Stimulated activated CD4-positive, alpha-beta T cell treated with anti-CD3 and anti-CD28 coated beads, TNF-alpha, amount 100 ng/mL, for 24 hours (primary cell): ENCODE results near the gene VPS35.
A peak's percentile ranks its signal among the peaks of the same experiment; 100 is the strongest.
"Not testable (repeated sequence)": the region's sequence is repeated elsewhere in the genome, so short reads cannot be mapped to it uniquely, and the experiment has no call there.

Source experiments
- DNase-seq, 3 experiments: peaks; one replicate each; pipeline ENCODE4 v3.0.0-alpha.2; 2020; ENCODE audit warnings: low read depth in 3 of 3

Gene VPS35

DNA sequence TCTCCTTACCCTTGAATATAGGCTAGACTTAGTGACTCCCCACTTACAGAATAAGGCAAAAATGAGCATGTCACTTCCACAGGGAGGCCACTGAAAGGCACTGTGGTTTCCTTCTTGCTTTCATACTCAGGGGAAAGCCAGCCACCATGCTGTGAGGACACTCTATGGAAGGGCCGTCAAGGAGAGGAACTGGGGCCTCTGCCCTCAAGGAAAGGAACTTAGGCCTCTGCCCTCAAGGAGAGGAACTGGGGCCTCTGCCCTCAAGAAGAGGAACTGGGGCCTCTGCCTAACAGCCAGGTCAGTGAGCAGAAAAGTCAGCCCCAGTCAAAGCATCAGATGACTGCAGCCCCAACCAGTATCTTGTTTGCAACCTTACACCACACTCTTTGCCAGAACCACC is 30.1 kb downstream of the VPS35 start:
- DNase-seq, result peak in 1 of 3 experiments; percentile 11

DNA sequence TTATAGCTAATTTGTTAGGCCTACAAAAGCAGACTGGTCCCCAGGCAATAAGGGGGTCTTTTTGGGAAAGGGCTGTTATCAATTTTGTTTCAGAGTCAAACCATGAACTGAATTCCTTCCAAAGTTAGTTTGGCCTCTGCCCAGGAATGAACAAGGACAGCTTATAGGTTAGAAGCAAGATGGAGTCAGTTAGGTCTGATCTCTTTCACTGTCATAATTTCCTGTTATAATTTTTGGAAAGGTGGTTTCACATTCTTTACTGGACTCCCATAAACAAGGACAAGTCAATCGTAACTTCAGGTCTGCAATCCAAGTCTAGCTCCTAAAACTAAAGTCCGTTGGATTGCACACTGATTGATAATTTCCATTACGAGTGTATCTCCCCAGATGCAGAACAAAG is 37.7 kb downstream of the VPS35 start:
- DNase-seq, result no peak

DNA sequence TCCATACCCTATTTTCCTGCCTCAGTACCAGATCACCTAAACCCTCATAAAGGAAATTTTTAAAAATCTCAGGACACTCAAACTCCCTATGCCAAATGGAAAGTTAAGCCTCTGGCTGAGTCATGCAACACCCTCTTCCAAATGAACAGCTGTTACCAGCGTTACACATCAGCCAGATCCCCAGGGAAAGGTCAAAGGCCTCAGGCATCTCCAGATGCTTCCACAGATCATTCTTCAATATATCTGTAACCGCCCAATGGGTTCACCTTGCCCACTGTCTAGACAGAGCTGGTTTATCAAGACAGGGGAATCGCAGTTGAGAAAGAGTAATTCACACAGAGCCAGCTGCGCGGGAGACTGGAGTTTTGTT is 38.7 kb downstream of the VPS35 start:
- DNase-seq, result no peak

GRCh38 chr16:46649588-46650253 is 39.3 kb downstream of the VPS35 start:
- no peak for DNase-seq

- no peak for DNase-seq
These were observed 40.3 kb downstream of the VPS35 start for GRCh38 chr16:46648656-46649055.

DNA sequence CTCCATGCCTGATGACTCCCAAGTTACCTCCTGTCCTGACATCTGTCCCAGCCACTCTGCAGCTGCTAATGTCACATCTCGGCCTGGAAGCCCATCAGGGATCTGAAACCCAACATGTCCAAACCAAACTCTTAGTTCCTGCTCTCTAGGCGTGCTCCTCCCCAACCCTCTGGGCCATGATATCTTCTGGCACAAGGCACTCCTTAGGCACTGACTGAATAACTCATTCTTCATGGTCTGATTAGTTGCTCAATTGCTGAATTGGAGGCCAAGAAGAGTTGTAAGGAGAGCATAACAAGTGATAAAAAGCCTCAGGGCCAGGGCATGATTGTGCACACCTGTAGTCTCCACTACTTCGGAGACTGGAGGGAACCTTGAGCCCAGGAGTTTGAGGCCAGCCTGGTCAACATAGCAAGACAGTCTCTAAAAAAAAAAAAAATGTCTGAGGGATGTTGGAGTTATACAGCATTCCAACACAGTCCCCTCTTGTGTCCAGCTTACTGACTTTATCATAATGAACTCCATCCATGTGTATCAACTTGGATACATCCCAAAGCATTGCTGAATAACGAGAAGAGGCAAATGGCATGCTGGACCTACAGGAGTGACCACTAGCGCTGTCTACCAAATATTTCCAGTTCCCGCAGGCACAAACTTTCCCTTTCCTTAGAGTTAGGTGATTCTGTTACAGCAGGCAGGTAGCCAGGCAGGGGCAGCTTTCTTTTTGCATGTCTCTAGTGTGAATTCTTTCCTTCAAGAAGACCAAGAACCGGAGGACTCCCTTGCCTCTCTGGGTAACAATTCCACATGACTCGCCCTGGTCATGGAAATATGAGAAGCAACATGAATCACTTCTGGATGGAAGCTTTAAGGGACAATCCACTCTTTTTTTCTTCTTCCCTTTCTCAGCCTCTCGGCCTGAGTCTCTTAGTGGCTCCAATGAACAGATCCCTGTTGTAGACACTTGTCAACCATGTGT is 49.7 kb downstream of the VPS35 start:
- DNase-seq, result no peak

DNA sequence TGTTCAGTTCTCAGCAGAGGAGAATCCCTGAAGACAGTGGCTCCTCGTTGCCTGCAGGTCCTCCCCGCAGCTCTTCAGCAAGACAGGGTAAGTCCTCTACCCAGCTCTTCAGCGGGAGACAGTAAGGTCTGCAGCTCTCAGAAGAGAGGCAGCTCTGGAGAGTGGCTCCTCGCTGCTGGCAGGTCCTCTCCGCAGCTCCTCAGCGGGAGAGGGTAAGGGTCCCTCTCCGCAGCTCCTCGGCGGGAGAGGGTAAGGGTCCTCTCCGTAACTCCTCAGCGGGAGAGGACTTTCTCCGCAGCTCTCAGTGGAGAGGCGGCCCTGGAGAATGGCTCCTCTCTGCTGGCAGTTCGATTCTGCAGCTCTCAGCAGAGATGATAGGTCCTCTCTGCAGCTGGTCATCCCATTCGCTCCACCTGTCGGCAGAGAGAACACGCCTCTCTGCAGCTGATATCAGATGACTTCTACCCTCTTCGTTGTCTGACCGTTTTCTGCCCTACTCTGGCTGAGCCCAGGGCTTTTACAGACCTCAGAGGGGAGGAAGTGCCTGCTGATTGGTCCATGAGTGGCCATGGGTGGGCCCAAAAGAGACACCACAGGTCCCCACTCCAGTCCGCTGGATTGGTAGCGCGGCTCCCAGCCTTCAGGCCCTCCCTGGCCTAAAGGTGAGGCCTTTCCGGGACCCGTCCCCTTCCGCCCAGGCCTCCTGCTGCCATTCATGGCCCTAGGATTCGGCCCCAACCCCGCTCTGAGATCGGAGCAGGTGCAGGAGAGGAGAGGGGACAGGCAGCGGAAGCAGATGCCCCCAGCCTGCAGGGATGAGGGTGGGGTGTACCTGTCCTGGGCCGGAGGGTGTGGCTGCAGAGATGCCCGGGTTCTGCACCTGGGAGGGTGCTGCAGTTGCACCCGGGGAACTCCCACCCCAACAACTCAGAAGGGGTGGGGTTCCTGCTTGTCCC is 55.9 kb downstream of the VPS35 start:
- DNase-seq, result no peak

GRCh38 chr16:46629331-46630219 is 59.4 kb downstream of the VPS35 start:
- no peak for DNase-seq

DNA sequence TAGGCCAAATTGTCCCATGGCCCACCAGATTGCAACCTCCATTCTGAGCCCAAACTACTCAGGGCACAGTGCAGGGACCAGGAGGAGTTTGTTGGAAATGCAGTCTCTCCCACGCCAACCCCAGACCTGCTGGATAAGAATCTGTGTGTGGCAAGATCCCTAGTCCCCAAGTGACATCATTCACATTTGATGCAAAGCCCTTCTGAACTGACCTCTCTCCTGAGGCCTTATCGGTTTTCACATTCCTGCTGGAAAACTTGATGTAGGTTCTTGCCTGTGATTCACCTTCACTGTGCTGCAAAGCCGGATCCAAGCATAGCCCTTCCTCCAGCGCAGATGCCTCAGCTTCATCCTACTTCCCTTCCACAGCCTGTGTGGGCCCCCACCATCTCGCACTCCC is 61.2 kb downstream of the VPS35 start:
- DNase-seq, result no peak

GRCh38 chr16:46626681-46627080 is 62.3 kb downstream of the VPS35 start:
- not testable (repeated sequence) for DNase-seq

DNA sequence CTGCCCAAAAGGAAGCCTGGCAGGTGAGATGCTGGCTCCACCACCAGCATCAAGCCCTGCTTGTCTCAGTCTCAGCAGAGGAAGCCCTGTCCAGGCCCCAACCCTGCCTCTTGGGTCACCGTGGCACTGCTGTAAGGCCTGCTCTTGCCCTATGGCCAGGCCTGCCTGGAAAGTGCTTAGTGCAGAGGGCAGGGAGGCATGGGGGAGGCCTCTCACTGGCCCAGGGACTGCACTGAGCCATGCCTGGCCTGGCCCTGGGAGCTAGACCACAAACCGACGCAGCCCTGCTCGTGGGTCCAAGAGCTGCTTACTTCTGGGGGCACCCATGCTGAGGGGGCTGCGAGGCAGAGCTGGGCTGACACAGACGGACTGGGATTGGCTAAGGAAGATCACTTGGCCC is 64.1 kb downstream of the VPS35 start:
- DNase-seq, result not testable (repeated sequence)

- DNase-seq, result not testable (repeated sequence)
These were observed 65.3 kb downstream of the VPS35 start for GRCh38 chr16:46623707-46624106.

DNA sequence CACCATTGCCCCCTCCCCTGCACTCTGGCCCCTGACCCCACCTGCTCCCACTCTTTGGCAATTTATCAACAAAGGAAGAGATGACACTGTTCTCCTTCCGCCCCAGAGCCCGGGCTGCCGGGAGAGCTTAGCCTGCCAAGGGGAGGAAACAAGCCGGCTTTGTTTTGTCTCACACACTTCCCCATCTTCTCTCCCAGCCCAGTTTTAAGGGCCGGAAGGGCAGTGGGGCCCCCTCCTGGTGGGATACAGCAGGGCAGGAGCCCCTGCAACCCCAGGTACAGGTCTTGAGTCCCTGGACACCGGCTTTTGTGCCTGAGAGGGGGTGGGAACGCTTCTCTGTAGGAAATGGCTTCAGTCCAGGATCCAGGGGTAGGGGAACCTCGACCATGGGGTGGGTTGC is 65.7 kb downstream of the VPS35 start:
- not testable (repeated sequence) for DNase-seq

DNA sequence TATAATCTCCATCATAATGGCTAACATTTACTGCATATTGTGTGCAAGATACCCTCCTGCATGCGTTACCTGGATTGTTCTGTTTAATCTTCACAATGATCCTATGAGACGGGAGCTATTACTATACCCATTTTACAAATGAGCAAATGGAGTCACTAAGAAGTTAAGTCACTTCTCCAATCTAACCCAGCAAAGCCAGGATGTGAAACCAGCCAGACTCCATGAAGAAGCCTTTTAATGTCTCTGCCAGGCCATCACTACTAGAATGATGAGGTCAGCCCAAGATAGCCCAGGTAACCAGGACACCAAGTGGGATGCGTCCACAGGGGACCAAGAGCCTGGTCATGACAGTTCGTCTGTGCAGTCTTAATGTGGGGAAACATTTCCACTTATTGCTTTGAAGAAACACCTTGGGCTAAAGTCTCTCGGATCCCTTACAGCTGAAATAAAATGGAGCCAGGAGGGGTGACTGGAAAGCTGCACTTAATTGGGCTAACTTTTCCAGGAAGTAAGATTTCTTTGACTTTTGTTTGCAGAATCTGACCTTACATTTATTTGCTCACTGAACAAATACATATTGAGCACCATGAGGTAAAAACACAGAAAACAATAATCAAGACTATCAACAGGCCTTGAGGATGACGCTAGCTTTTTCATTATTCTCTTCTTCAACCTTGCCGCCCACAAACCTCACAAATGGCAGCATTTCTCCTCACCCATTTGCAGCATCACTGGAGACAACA is 66.9 kb downstream of the VPS35 start:
- DNase-seq, result no peak

- peak; percentile 48 to 83 (median 51) for DNase-seq
These were observed 67.7 kb downstream of the VPS35 start, which contains the start of gene SHCBP1 for GRCh38 chr16:46621006-46621933. SHCBP1 (minus strand) TSS chr16:46621379; CDS start chr16:46621359, 20 bp downstream.

DNA sequence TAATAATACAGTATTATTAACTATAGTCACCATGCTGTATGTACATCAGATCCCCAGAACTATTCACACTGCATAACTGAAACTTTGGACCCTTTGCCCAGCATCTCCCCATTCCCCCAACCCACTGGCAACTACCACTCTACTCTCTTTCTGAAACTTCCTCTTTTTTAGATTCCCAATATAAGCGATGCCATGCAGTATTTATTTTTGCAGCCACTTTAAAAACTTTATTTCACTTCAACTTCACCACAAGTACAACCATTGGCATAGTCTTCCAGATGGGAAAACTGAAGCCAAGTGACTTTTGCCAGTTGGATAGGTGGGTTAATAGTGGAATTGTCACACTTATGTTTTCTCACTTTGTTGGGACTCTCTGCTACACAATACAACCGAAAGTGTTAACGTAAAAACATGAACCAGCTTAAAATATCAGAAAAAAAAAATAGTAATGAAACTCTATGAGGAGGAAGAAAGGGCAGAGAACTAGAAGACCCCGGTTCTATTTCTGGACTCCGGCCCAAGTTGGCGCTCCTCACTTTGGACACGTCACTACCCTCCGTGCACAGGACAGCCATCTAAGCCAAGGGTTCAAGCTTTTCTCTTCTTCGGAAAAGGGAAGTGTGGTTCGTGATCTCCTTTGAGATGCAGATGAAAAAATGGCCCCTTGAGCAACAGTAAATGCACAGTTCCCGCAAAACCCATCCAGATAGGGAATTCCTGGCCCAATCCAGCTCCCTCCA is 68.5 kb downstream of the VPS35 start:
- no peak for DNase-seq

- no peak for DNase-seq
These were observed 70.5 kb downstream of the VPS35 start for GRCh38 chr16:46618516-46618915.

DNA sequence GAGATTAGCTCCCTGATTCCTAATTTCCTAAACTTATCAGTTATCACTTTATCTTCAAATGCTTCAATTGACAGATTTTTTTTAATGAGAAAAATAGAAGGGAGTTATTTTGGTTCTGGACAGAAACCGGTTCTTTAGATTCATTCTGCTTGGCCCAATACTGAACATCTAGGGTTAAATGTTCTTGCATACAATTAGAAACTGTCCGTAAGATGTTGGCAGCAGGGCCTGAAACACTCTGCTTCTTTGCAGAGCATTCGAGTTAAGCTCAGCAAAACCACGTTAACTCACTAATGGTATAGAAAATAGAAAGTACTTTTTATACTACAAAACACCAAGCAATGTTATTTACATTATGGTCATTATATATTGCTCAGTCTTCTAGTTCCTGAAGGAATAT is 75.0 kb downstream of the VPS35 start:
- DNase-seq, result no peak
